H9 (cell line): Measurements from ENCODE around the gene H6PD. TPM values are rescaled to one million over a fixed set of nuclear protein-coding genes. Genes with fewer than 3 reads are reported as not detected.

Experiments
- DNase-seq: peaks from one replicate; pipeline ENCODE4 v3.0.0-alpha.2; 2017
- H2AFZ ChIP-seq: one replicate; pipeline ENCODE4 v1.6.1; 2013; ENCODE audit warnings: mild to moderate bottlenecking, low read length, control low read depth, moderate library complexity
- H2AK5ac ChIP-seq: 2 replicates; pipeline ENCODE4 v1.6.1; 2013; ENCODE audit warnings: low read length, control low read depth, mixed read lengths; ENCODE audit not compliant: insufficient read length
- H2BK120ac ChIP-seq: one replicate; pipeline ENCODE4 v1.6.1; 2013; ENCODE audit warnings: low read depth, mild to moderate bottlenecking, low read length, control low read depth, inconsistent platforms; ENCODE audit not compliant: poor library complexity, severe bottlenecking
- H2BK12ac ChIP-seq: 2 replicates; pipeline ENCODE4 v1.6.1; 2013; ENCODE audit warnings: low read length, control low read depth, mixed read lengths, low read depth; ENCODE audit not compliant: insufficient read length
- H2BK15ac ChIP-seq: 2 replicates; pipeline ENCODE4 v1.6.1; 2013; ENCODE audit warnings: low read depth, low read length, control low read depth
- H2BK20ac ChIP-seq: one replicate; pipeline ENCODE4 v1.6.1; 2013; ENCODE audit warnings: low read depth, mild to moderate bottlenecking, low read length, control low read depth, inconsistent platforms; ENCODE audit not compliant: poor library complexity, severe bottlenecking
- H2BK5ac ChIP-seq: 2 replicates; pipeline ENCODE4 v1.6.1; 2013; ENCODE audit warnings: low read length, control low read depth, mixed read lengths; ENCODE audit not compliant: insufficient read length
- H3K14ac ChIP-seq: 2 replicates; pipeline ENCODE4 v1.6.1; 2013; ENCODE audit warnings: low read length, control low read depth; ENCODE audit not compliant: insufficient read depth
- H3K18ac ChIP-seq: 2 replicates; pipeline ENCODE4 v1.6.1; 2013; ENCODE audit warnings: low read depth, mild to moderate bottlenecking, mixed read lengths, low read length, control low read depth; ENCODE audit not compliant: insufficient read length
- H3K23ac ChIP-seq: 2 replicates; pipeline ENCODE4 v1.6.1; 2013; ENCODE audit warnings: low read length, control low read depth, mixed read lengths, low read depth; ENCODE audit not compliant: insufficient read length
- H3K23me2 ChIP-seq: 2 replicates; pipeline ENCODE4 v1.6.1; 2013; ENCODE audit warnings: low read depth, mild to moderate bottlenecking, mixed read lengths, low read length, control low read depth; ENCODE audit not compliant: insufficient read length, poor library complexity, severe bottlenecking
- H3K27ac ChIP-seq: 2 replicates; pipeline ENCODE4 v1.5.1; 2013; ENCODE audit warnings: low read length, control low read depth, mixed read lengths, low read depth; ENCODE audit not compliant: insufficient read length
- H3K27me3 ChIP-seq: 2 replicates; pipeline ENCODE4 v1.6.1; 2013; ENCODE audit warnings: low read length, control low read depth, inconsistent platforms; ENCODE audit not compliant: insufficient read depth
- H3K4ac ChIP-seq: 2 replicates; pipeline ENCODE4 v1.6.1; 2013; ENCODE audit warnings: low read depth, mild to moderate bottlenecking, control low read depth, inconsistent platforms, low read length, moderate library complexity
- H3K4me1 ChIP-seq: 2 replicates; pipeline ENCODE4 v1.6.1; 2013; ENCODE audit warnings: low read length, control low read depth, inconsistent platforms; ENCODE audit not compliant: insufficient read depth
- H3K4me2 ChIP-seq: 2 replicates; pipeline ENCODE4 v1.6.1; 2013; ENCODE audit warnings: low read length, control low read depth, mixed read lengths; ENCODE audit not compliant: insufficient read length, insufficient read depth
- H3K56ac ChIP-seq: 2 replicates; pipeline ENCODE4 v1.6.1; 2013; ENCODE audit warnings: low read depth, mild to moderate bottlenecking, mixed read lengths, low read length, control low read depth; ENCODE audit not compliant: insufficient read length
- H3K79me1 ChIP-seq: 2 replicates; pipeline ENCODE4 v1.6.1; 2013; ENCODE audit warnings: low read depth, mild to moderate bottlenecking, moderate library complexity, low read length, control low read depth, inconsistent platforms; ENCODE audit not compliant: insufficient read depth, poor library complexity, severe bottlenecking
- H3K79me2 ChIP-seq: 2 replicates; pipeline ENCODE4 v1.6.1; 2013; ENCODE audit warnings: low read length, control low read depth, inconsistent platforms; ENCODE audit not compliant: insufficient read depth
- H3K9ac ChIP-seq: 2 replicates; pipeline ENCODE4 v1.6.1; 2013; ENCODE audit warnings: low read length, control low read depth, mixed read lengths; ENCODE audit not compliant: insufficient read length; ENCODE audit errors: extremely low read depth
- H3K9me3 ChIP-seq: one replicate; pipeline ENCODE4 v1.6.1; 2013; ENCODE audit warnings: low read depth, low read length, inconsistent platforms; ENCODE audit not compliant: control insufficient read depth
- H3T11ph ChIP-seq: one replicate; pipeline ENCODE4 v1.6.1; 2013; ENCODE audit warnings: mild to moderate bottlenecking, low read length, control low read depth, inconsistent platforms
- H4K20me1 ChIP-seq: one replicate; pipeline ENCODE4 v1.6.1; 2013; ENCODE audit not compliant: control insufficient read depth, insufficient read length, insufficient read depth
- H4K5ac ChIP-seq: 2 replicates; pipeline ENCODE4 v1.6.1; 2013; ENCODE audit warnings: low read depth, mild to moderate bottlenecking, mixed read lengths, low read length, control low read depth; ENCODE audit not compliant: insufficient read length
- H4K8ac ChIP-seq: replicated peaks from 2 replicates; pipeline ENCODE4 v1.6.1; 2013; ENCODE audit warnings: low read length, control low read depth, mixed read lengths, low read depth; ENCODE audit not compliant: insufficient read length
- H4K91ac ChIP-seq: 2 replicates; pipeline ENCODE4 v1.6.1; 2013; ENCODE audit warnings: low read depth, mild to moderate bottlenecking, moderate library complexity, mixed read lengths, low read length, control low read depth; ENCODE audit not compliant: insufficient read length
- H3K27ac Mint-ChIP-seq, 3 experiments: 2 replicates in 2 of 3; 3 replicates in 1 of 3; pipeline ENCODE4 v1.8.0; 2020 to 2021; ENCODE audit warnings: mixed read lengths in 3 of 3, mild to moderate bottlenecking in 1 of 3, moderate library complexity in 1 of 3
- H3K27me3 Mint-ChIP-seq: 2 replicates; pipeline ENCODE4 v1.8.0; 2021; ENCODE audit warnings: low read depth, mild to moderate bottlenecking, moderate library complexity, mixed read lengths
- H3K36me3 Mint-ChIP-seq, 3 experiments: 2 replicates in 2 of 3; 3 replicates in 1 of 3; pipeline ENCODE4 v1.8.0; 2020 to 2021; ENCODE audit warnings: low read depth in 3 of 3, mixed read lengths in 3 of 3; ENCODE audit not compliant: insufficient read depth in 1 of 3
- H3K4me1 Mint-ChIP-seq, 2 experiments: 2 replicates each; pipeline ENCODE4 v1.8.0; 2020; ENCODE audit warnings: mixed read lengths in 2 of 2
- H3K4me3 Mint-ChIP-seq, 2 experiments: 2 replicates in 1 of 2; 3 replicates in 1 of 2; pipeline ENCODE4 v1.8.0; 2020 to 2021; ENCODE audit warnings: mild to moderate bottlenecking in 2 of 2, mixed read lengths in 2 of 2, moderate library complexity in 1 of 2
- H3K9me3 Mint-ChIP-seq, 2 experiments: 2 replicates in 1 of 2; 3 replicates in 1 of 2; pipeline ENCODE4 v1.8.0; 2020; ENCODE audit warnings: mild to moderate bottlenecking in 2 of 2, mixed read lengths in 2 of 2, moderate library complexity in 1 of 2
- WGBS: extraction: QIAGEN DNeasy Blood & Tissue Kit; methylation state at CpG from one replicate; pipeline ENCODE4 v1.1.7; 2013; ENCODE audit warnings: missing lambda C conversion rate, low lambda C conversion rate, mixed read lengths; ENCODE audit not compliant: insufficient read length; ENCODE audit errors: extremely low coverage; 5-methylcytosine and 5-hydroxymethylcytosine counted together
- total RNA-seq: library from RNA; stranded (reverse); gene quantifications from 2 replicates; pipeline ENCODE4 v1.2.1, GENCODE V29; 2021
- TF ChIP-seq, protein P1 (sequence below): fragments of 200-600 bp; sonication (generic); conservative IDR thresholded peaks from 3 replicates; pipeline ENCODE4 v1.8.0; 2021; ENCODE audit warnings: antibody characterized with exemption, mild to moderate bottlenecking

H6PD gene
- total RNA-seq, 1 experiment from 2014 or later, result 7.9 TPM

DNA sequence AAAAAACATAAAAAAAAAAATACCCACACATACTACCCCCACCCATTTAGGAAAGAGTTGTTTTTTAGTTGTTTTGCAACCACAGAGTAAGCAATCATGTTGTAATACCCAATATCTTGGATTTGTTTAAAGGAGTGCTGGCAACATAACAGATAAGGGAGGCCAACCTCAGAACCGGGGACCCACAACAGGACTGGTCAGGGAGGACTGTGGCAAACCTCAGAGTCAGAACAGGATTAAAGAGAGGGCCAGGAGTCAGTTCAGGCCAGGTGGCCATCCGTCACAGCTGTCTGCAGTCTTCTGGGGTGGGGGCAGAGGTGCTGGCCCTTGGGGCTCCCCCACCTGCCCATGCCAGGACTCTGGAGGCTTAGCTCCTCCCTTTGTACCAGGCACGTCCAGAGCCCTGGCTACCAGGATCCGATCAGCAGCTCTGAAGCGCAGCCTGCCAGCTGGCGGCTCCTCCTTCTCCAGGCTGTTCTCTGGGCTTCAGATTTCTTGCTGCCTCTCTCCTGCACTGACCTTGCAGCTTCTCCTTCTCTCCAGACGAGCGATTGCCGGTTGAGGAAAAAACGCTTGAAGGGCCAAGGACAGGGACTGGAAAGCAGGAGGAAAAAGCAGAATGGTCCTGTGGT, 7.9 kb downstream of the H6PD start:
- no peak for DNase-seq

More for the DNA sequence above, 7.9 kb downstream of the H6PD start:
- Histone ChIP-seq H3K27me3 (no peaks in the 10 kb centered on the region), H3T11ph (no peak overlapping the region), H3K18ac (no peak overlapping the region), H3K14ac (no peak overlapping the region), H4K91ac (no peak overlapping the region), H3K27ac (no peak overlapping the region), H3K23ac (no peak overlapping the region), H3K23me2 (no peaks in the 10 kb centered on the region), H4K5ac (no peak overlapping the region), H3K4ac (no peak overlapping the region), H2BK120ac (no peak overlapping the region), H2BK20ac (no peak overlapping the region), H3K79me2 (no peaks in the 10 kb centered on the region), H2BK12ac (no peak overlapping the region), H3K4me2 (no peak overlapping the region), H4K20me1 (no peaks in the 10 kb centered on the region), H2AK5ac (no peak overlapping the region), H3K4me1 (peaks cover 12% of the 10 kb centered on the region), H4K8ac (no peak overlapping the region), H3K56ac (no peak overlapping the region), H3K79me1 (no peaks in the 10 kb centered on the region), H3K9me3 (no peaks in the 10 kb centered on the region), H2BK5ac (no peak overlapping the region), H3K9ac (no peak overlapping the region), H2BK15ac (no peak overlapping the region), H2AFZ (no peak overlapping the region)
- no peak overlapping the region for H3K4me3 Mint-ChIP-seq
- no peaks in the 10 kb centered on the region; a peak in 1 of 7 replicates for H3K36me3 Mint-ChIP-seq
- TF ChIP-seq, protein P1, sequence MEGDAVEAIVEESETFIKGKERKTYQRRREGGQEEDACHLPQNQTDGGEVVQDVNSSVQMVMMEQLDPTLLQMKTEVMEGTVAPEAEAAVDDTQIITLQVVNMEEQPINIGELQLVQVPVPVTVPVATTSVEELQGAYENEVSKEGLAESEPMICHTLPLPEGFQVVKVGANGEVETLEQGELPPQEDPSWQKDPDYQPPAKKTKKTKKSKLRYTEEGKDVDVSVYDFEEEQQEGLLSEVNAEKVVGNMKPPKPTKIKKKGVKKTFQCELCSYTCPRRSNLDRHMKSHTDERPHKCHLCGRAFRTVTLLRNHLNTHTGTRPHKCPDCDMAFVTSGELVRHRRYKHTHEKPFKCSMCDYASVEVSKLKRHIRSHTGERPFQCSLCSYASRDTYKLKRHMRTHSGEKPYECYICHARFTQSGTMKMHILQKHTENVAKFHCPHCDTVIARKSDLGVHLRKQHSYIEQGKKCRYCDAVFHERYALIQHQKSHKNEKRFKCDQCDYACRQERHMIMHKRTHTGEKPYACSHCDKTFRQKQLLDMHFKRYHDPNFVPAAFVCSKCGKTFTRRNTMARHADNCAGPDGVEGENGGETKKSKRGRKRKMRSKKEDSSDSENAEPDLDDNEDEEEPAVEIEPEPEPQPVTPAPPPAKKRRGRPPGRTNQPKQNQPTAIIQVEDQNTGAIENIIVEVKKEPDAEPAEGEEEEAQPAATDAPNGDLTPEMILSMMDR, result no peak
- peaks cover 32 to 36% of the 10 kb centered on the region in 2 experiments for H3K4me1 Mint-ChIP-seq
- peak overlapping the region in 2 of 3 experiments; percentile 65 to 80; a peak in 6 of 7 replicates for H3K27ac Mint-ChIP-seq
- no CpG with 5 or more reads among the region's 10 CpGs for WGBS
- H3K27me3 Mint-ChIP-seq, result peaks cover 2% of the 10 kb centered on the region; the same call in 1 of the 2 replicates
- no peaks in the 10 kb centered on the region for H3K9me3 Mint-ChIP-seq
